ENCODE data around the gene CHIC2.

CHIC2 gene

DNA sequence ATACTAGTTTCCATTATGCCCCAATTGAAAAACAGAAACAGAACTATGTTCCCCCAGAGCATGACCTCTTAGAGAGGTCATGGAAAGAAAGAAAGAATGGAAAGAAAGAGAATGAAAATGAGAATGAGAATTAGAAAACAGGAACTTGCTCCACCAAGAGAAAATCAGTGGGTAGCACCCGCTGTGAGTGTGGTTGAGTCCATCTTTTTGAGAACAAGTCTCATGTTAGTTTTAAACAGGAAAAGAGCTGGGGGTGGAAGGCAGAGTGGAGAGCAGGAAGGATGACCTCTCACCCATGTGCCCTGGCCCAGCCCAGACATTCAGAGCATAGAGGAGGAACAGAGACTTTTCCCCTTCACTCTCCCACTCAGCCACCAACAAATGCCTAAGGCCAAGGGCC, 40.5 kb upstream of the CHIC2 start:
- no peak overlapping the region for H3K4me3 ChIP-seq (replicated peaks; ENCODE audit: low read depth, low read length)
- no peaks in the 10 kb centered on the region; the same call in none of the 2 replicates for H3K27me3 ChIP-seq (replicated peaks; ENCODE audit: control insufficient read depth, insufficient read depth, low read length)
- DNase-seq (ENCODE audit: extremely low read depth, insufficient read length), result no peak
- H3K36me3 ChIP-seq (ENCODE audit: control insufficient read depth, insufficient read depth, low read length), result no peaks in the 10 kb centered on the region
- TF ChIP-seq CTCF (IDR thresholded peaks at IDR 0.05; ENCODE audit: insufficient read depth, low read length, poor library complexity, severe bottlenecking), result no peak

DNA sequence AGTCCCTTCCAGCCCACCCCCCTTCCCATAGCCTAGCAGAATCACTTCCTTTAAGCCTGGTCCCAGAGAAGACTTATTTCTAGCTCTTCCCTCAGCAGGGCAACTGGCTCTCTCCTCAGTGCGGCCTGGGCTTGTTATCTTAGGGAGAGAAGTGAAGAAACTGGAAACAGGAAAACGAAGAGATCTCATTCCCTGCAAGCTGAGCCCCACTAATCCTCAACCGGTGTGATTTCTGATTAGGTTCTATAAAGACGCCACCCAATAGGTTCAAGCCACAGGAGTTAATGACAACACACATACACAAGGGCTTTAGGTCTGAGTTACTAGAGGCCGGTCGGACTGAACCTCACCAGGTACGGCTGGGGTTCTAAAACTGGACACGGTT, 38.8 kb upstream of the CHIC2 start:
- H3K36me3 ChIP-seq (ENCODE audit: control insufficient read depth, insufficient read depth, low read length), result no peaks in the 10 kb centered on the region
- H3K4me3 ChIP-seq (replicated peaks; ENCODE audit: low read depth, low read length), result no peak overlapping the region
- TF ChIP-seq CTCF (IDR thresholded peaks at IDR 0.05; ENCODE audit: insufficient read depth, low read length, poor library complexity, severe bottlenecking), result no peak
- no peak for DNase-seq (ENCODE audit: extremely low read depth, insufficient read length)
- peaks cover 2% of the 10 kb centered on the region for H3K27me3 ChIP-seq (replicated peaks; ENCODE audit: control insufficient read depth, insufficient read depth, low read length)

GRCh38 chr4:54102531-54103106, 38.2 kb upstream of the CHIC2 start:
- peaks cover 2% of the 10 kb centered on the region for H3K27me3 ChIP-seq (replicated peaks; ENCODE audit: control insufficient read depth, insufficient read depth, low read length)
- no peaks in the 10 kb centered on the region for H3K36me3 ChIP-seq (ENCODE audit: control insufficient read depth, insufficient read depth, low read length)
- H3K4me3 ChIP-seq (replicated peaks; ENCODE audit: low read depth, low read length), result no peak overlapping the region
- TF ChIP-seq CTCF (IDR thresholded peaks at IDR 0.05; ENCODE audit: insufficient read depth, low read length, poor library complexity, severe bottlenecking), result no peak
- DNase-seq (ENCODE audit: extremely low read depth, insufficient read length), result no peak

DNA sequence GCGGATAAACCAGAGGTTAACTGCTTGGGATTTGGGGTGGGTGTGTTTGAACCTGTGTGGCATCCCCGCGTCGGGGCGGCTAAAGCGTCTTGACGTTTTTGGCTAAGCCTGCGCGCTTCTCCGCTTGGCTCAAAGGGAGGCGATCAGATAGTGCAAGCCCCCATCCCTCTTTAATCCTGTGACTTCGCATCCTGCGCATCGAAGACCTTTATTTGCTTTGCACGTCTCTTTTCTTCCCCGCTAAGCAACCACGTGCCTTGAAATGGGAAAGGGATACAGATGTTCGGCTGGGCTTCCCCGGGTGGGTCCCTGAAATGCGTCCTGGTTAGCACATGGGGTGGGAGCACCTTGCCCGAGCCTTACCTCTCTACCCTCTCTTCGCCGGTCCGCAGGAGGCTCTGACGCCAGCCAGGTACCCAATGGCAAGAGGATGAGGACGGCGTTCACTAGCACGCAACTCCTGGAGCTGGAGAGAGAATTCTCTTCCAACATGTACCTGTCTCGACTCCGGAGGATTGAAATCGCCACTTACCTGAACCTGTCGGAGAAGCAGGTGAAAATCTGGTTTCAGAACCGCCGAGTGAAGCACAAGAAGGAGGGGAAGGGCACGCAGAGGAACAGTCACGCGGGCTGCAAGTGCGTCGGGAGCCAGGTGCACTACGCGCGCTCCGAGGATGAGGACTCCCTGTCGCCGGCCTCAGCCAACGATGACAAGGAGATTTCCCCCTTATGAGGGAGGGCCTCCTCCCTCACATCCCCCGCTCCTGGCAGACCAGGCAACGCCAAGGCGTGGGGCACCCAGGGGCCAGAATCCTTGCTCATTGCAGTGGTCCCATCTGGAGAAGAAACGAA, 37.0 kb upstream of the CHIC2 start:
- peaks cover 2% of the 10 kb centered on the region for H3K27me3 ChIP-seq (replicated peaks; ENCODE audit: control insufficient read depth, insufficient read depth, low read length)
- H3K36me3 ChIP-seq (ENCODE audit: control insufficient read depth, insufficient read depth, low read length), result no peaks in the 10 kb centered on the region
- TF ChIP-seq CTCF (IDR thresholded peaks at IDR 0.05; ENCODE audit: insufficient read depth, low read length, poor library complexity, severe bottlenecking), result no peak
- no peak for DNase-seq (ENCODE audit: extremely low read depth, insufficient read length)
- no peak overlapping the region for H3K4me3 ChIP-seq (replicated peaks; ENCODE audit: low read depth, low read length)

DNA sequence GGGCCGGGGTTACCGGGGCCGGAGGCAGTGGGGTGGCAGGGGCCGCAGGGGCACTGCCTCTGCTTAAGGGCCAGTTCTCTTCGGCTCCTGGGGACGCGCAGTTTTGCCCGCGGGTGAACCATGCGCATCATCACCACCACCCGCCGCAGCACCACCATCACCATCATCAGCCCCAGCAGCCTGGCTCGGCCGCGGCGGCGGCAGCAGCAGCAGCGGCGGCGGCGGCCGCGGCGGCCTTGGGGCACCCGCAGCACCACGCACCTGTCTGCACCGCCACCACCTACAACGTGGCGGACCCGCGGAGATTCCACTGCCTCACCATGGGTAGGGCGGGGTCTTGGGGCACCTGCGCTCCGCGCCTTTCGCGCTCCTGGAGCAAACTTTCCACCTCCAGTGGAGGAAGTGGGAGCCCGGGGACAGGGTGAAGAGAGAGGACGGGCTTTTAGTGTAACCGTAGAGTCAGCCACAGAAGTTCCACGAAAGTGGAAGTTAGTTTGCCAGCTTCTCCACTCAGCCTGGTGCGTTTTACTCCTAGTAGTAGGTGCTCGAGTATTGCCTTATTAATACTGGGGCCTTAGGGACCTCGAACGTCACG, 36.3 kb upstream of the CHIC2 start:
- Histone ChIP-seq H3K27me3 (replicated peaks; ENCODE audit: control insufficient read depth, insufficient read depth, low read length) (peaks cover 4% of the 10 kb centered on the region), H3K4me3 (replicated peaks; ENCODE audit: low read depth, low read length) (no peak overlapping the region), H3K36me3 (ENCODE audit: control insufficient read depth, insufficient read depth, low read length) (no peaks in the 10 kb centered on the region)
- no peak for TF ChIP-seq CTCF (IDR thresholded peaks at IDR 0.05; ENCODE audit: insufficient read depth, low read length, poor library complexity, severe bottlenecking)
- DNase-seq (ENCODE audit: extremely low read depth, insufficient read length), result no peak
